ENCODE data around the gene VWA8. TPM values are rescaled to one million over a fixed set of nuclear protein-coding genes. Genes with fewer than 3 reads are reported as not detected.

VWA8 gene
- total and polyA plus RNA-seq, 2 of the 8 experiments (the other 6 are each of a cell fraction or from before 2014, with no cell fraction given): 5.9 to 19.6 TPM

GRCh38 chr13:41716236-41716635 lies 244.7 kb downstream of the VWA8 start:
- H2BK120ac ChIP-seq (replicated peaks; ENCODE audit: low read depth, low read length): no peak overlapping the region
- no peak overlapping the region for H3K56ac ChIP-seq (replicated peaks; ENCODE audit: insufficient read length, low read depth, low read length)
- H3K4me3 ChIP-seq (ENCODE audit: extremely low read depth in 1 of 4, insufficient read depth in 2 of 4, low read depth in 3 of 4, low read length in 4 of 4): no peak overlapping the region
- no peak overlapping the region for H3K23ac ChIP-seq (ENCODE audit: insufficient read length)
- no peaks in the 10 kb centered on the region for H3K79me1 ChIP-seq (ENCODE audit: low read depth, low read length)
- no peak overlapping the region for H2AFZ ChIP-seq (ENCODE audit: low read length)
- H3K27me3 ChIP-seq (replicated peaks in 1 of 4; ENCODE audit: control insufficient read depth in 3 of 4, extremely low read depth in 1 of 4, insufficient read depth in 3 of 4, low read length in 3 of 4): no peaks in the 10 kb centered on the region
- no peak overlapping the region for H2BK15ac ChIP-seq (ENCODE audit: low read length)
- 100% methylated on average over 1 of the region's 1 CpG; no CpG with 5 or more reads in 1 of the 2 experiments for WGBS, 2 experiments (ENCODE audit: extremely low coverage in 1 of 2, insufficient coverage in 1 of 2, insufficient read length in 1 of 2, insufficient replicate concordance in 2 of 2, low coverage in 1 of 2, low lambda C conversion rate in 2 of 2, missing lambda C conversion rate in 1 of 2)
- H3K4me2 ChIP-seq (ENCODE audit: insufficient read depth in 1 of 2, low read depth in 2 of 2, low read length in 2 of 2): no peak overlapping the region
- no peaks in the 10 kb centered on the region for H3K79me2 ChIP-seq (ENCODE audit: control insufficient read depth in 1 of 2, insufficient read depth in 2 of 2, low read length in 2 of 2)
- no peak overlapping the region for H4K91ac ChIP-seq (replicated peaks; ENCODE audit: insufficient read length, low read length)
- no peak for DNase-seq (ENCODE audit: low read depth in 1 of 2, low spot score in 2 of 2)
- H3K9ac ChIP-seq (replicated peaks in 1 of 4; ENCODE audit: extremely low read depth in 1 of 4, low read depth in 3 of 4, low read length in 3 of 4): no peak overlapping the region
- no peaks in the 10 kb centered on the region for H3K23me2 ChIP-seq (ENCODE audit: low read depth, low read length)
- H2BK12ac ChIP-seq (ENCODE audit: low read depth, low read length): no peak overlapping the region
- no peaks in the 10 kb centered on the region; a peak in 1 of 8 replicates for H3K36me3 ChIP-seq (ENCODE audit: control insufficient read depth in 2 of 4, insufficient read depth in 4 of 4, low read length in 3 of 4)
- no peak overlapping the region for H3K18ac ChIP-seq (ENCODE audit: extremely low read depth, low read length)
- H2BK5ac ChIP-seq (ENCODE audit: low read depth, low read length): no peak overlapping the region
- FAIRE-seq: no peak
- no peak overlapping the region for H4K8ac ChIP-seq (ENCODE audit: extremely low read depth, insufficient read depth, low read length)
- ChIA-PET POLR2A (ENCODE audit: partially characterized antibody) (no interaction called here), CTCF (ENCODE audit: partially characterized antibody) (interaction anchor here (1.2 kb wide), 1 partner anchor 37 kb away, joined by 3 read pairs; no protein-coding TSS in a partner anchor)
- no peak overlapping the region for H3K4ac ChIP-seq (replicated peaks; ENCODE audit: insufficient read length, low read depth, low read length)
- no peak overlapping the region for H2BK20ac ChIP-seq (ENCODE audit: low read length)
- no peak overlapping the region for H3K14ac ChIP-seq (ENCODE audit: insufficient read length)
- H2AK5ac ChIP-seq (ENCODE audit: low read depth, low read length): no peak overlapping the region
- no peaks in the 10 kb centered on the region for H4K20me1 ChIP-seq (replicated peaks in 1 of 2; ENCODE audit: control insufficient read depth in 1 of 2, insufficient read depth in 2 of 2, low read length in 2 of 2)
- H3K4me1 ChIP-seq (replicated peaks in 1 of 4; ENCODE audit: control insufficient read depth in 3 of 4, insufficient read depth in 4 of 4, low read length in 3 of 4): no peaks in the 10 kb centered on the region
- H3K9me3 ChIP-seq (ENCODE audit: insufficient read depth in 2 of 2, low read depth in 1 of 2, low read length in 1 of 2): no peaks in the 10 kb centered on the region
- H4K5ac ChIP-seq (ENCODE audit: insufficient read length, low read depth, low read length): no peak overlapping the region
- no peak overlapping the region for H3K27ac ChIP-seq (ENCODE audit: low read depth, low read length)
- TF ChIP-seq SIN3A (conservative IDR thresholded peaks at IDR 0.05 in 1 of 2, IDR thresholded peaks at IDR 0.05 in 1 of 2; ENCODE audit: low read depth in 1 of 2, low read length in 2 of 2) (no peak), HDAC2 (IDR thresholded peaks at IDR 0.05; ENCODE audit: borderline replicate concordance in 1 of 2, low read depth in 2 of 2, low read length in 2 of 2) (no peak), RFX5 (IDR thresholded peaks at IDR 0.05; ENCODE audit: borderline replicate concordance, low read depth, low read length) (no peak), MAFK (IDR thresholded peaks at IDR 0.05; ENCODE audit: low read depth, low read length) (no peak), SIRT6 (IDR thresholded peaks at IDR 0.05; ENCODE audit: low read length) (no peak), BRCA1 (IDR thresholded peaks at IDR 0.05; ENCODE audit: low read depth, low read length) (no peak), CEBPB (IDR thresholded peaks at IDR 0.05; ENCODE audit: low read depth, low read length) (no peak), ATF3 (IDR thresholded peaks at IDR 0.05; ENCODE audit: insufficient read depth, low read depth, low read length) (no peak), RBBP5 (IDR thresholded peaks at IDR 0.05; ENCODE audit: borderline replicate concordance, low read depth, low read length) (no peak), SAP30 (IDR thresholded peaks at IDR 0.05; ENCODE audit: insufficient read depth, insufficient replicate concordance, low read length) (no peak), TAF1 (IDR thresholded peaks at IDR 0.05; ENCODE audit: low read depth, low read length) (no peak), EP300 (IDR thresholded peaks at IDR 0.05; ENCODE audit: borderline replicate concordance in 1 of 2, low read depth in 2 of 2, low read length in 2 of 2) (no peak), CTBP2 (IDR thresholded peaks at IDR 0.05; ENCODE audit: borderline replicate concordance, insufficient read depth, insufficient read length, low read length) (no peak)
